HG02759 (cell line): ENCODE measurements around the gene NT5C2.
"Not testable (repeated sequence)": the region's sequence is repeated elsewhere in the genome, so short reads cannot be mapped to it uniquely, and the experiment has no call there.

Experiments used
- ATAC-seq: cut with Tn5 transposase; IDR thresholded peaks from one replicate; pipeline ENCODE4 v1.9.1; 2021; ENCODE audit warnings: mild to moderate bottlenecking, moderate library complexity; ENCODE audit not compliant: unreplicated experiment

The NT5C2 gene

DNA sequence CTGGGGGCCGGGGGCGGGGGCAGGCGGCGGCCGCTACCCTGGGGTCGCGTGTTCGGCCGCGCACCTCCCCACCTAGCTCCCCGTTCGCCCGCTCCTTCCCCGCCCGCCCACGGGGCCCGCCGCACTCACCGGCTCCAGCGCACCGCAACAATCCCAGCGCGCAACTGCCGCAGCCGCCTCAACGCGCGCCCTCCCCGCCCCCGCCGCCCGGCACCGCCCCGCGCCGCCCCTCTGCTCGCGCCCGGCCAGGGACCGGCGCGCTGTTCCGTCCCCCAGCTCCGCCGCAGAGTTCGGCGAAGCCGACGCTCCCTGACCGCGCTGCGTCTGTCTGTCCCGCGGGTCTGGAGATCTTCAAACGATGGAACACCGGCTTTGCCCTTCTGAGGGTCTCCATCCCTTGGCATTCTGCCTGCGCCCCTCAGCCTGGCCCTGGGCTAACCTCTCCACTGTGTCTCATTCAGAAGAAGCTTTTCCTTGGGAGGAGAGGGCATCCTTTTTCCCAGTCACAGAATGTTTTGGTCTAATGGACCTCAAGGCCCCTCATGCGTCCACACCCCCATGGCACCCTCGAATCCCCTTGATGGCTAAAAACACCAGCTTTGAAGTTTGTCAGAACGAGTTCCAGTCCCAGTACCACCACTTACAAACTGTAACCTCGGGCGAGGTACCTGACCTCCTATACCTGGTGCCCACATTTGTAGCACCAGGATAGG lies at the start of gene NT5C2:
Gene NT5C2 (minus strand): TSS at position 166 of the 713 bp plus-strand sequence. CDS start 18,314 bp downstream, outside the sequence.
- ATAC-seq, result peak; percentile 72

DNA sequence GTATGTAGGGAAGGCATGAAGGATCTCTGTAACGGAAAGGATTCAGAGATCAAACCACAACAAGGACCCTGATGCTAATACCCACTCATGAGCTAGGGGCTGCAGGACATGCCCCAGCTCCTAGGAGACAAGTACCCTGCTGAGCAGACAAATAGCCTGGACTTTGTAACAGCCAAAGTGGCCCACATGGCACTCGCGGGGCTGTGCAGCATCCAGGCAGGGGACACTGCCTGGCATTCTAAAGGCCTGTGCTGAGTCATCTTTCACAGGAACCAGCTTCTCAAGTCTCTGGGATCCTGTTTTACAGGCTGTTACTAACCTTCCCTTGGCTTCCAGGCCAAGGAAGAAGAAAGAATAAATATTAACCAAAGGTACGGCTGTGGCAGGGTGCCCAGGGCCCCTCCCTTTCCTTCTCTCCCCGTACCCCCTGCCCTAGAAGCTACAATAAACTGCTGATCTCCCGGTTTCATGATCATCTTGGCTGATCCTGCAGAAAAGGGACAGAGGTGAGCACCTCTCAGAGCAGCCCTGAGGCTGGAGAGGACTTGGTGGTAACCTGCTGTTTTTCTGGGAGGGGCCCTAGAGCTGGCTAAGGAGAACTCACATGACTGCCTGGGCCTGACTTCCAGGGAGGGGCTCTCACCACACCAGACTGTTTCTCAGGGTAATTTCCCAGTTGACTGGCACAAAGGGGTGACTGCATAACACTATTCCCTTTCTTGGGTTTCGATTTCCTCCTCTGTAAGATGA lies 48.4 kb upstream of the NT5C2 start:
- ATAC-seq, result no peak

DNA sequence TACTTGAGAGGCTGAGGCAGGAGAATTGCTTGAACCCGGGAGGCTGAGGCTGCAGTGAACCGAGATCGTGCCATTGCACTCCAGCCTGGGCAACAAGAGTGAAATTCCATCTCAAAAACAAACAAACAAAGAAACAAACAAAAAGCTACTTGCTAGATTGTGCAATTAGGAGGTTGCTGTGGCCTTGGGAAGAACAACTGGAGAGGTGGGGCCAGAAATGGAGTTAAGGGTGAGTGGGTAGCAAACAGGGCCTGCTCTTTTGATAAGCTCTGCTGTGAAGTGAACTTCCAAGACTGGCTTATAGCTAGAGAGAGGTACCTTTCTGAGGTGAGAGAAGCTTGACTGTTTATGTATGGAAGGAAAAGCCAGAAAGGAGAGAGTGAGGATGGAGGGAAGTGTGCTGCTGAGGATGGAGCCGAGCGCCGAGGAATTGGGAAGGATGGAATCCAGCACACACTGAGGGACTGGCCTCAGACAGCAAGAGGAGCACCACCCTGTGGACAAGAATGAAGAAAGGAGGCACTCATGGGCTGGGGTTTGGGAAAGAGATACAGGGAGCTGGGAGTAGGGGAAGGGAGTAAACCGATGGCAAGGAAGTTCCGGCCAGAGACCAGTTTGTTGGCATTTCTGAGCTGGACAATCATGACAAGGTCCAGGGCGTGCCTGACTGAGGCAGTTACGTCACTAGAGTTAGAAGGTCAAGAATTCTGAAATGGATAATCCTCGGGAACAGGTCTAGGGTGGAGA lies 45.6 kb upstream of the NT5C2 start:
- no peak for ATAC-seq

DNA sequence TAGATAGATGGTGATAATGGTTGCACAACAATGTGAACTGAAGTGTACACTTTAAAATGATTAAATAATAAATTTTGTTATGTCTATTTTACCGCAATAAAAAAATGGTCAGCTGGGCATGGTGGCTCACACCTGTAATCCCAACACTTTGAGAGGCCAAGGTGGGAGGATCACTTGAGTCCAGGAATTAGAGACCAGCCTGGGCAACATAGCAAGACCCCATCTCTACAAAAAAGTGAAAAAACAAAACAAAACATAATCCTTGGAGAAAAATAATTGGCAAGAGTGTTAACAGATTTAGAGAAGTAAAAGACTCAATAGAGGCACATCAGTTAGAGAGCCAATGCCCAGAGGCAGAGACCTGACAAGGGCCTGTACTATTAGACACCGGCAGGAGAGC lies 42.7 kb upstream of the NT5C2 start:
- ATAC-seq, result no peak

DNA sequence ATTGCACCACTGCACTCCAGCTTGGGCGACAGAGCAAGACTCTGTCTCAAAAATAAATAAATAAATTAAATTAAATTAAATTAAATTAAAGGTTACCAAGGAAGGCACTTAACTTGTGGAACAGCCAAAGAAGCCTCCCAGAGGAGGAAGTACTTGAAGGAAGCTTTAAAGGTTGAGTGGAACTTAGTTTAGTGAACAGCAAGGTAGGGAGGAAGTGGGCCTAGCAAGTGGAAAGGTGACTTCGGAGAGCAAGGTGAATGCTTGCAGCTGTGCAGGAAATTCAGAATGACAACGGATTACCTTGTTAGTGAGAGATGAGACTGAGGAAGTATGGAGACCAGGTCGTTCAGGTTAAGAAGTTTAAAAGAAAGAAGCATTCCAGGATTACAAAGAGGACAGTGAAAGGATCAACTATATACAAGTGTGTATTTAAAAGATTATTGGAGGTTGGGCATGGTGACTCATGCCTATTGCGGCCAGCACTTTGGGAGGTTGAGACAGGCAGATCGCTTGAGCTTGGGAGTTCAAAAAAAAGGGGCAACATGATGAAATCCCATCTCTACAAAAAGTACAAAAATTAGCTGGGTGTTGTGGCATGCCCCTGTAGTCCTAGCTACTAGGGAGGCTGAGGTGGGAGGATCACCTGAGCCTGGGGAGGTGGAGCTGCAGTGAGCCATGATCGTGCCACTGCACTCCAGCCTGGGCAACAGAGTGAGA lies 39.9 kb upstream of the NT5C2 start:
- no peak for ATAC-seq

DNA sequence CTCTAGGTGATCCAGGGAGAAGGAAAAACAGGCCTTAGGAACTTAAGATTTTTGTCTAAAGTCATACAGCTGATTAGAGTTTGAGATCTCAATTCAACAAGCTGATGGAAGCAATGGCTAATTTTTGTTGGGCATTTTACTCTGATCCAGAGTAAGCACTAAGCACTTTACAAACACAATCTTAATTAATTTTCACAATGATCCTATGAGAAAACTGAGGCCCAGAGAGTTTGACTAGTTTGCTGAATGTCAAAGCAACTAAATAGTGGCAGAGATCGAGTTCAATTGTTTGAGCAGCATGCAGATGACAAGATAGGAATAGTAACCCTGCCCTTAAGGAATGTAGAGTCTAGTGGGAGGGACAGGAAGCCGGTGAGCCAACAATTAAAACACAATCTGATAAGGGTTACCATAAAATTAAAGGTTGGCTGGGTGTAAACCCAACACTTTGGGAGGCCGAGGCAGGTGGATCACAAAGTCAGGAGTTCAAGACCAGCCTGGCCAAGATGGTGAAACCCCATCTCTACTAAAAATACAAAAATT lies 39.1 kb upstream of the NT5C2 start:
- ATAC-seq, result no peak

DNA sequence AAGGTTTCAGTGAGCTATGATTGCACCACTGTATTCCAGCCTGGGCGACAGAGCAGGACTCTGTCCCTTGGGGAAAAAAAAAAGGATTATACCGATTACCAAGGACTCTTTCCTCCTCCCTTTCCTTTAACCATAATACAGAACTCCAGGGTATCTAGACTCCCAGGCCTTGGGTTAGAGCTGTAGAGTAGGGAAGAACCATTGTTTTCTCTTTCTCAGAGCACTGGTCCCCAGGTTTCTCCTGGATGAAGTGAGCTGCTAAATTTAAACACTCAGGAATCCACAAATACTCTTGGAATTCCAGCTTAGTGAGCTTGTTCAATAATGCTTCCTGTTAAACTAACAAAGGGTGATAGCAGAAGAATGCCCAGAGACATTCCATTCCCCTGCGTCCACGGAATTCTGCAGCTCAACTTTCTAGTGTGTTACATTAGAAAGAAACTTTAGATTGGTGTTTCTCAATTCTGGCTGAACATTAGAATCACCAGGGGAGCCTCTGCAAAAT lies 38.0 kb upstream of the NT5C2 start:
- no peak for ATAC-seq

DNA sequence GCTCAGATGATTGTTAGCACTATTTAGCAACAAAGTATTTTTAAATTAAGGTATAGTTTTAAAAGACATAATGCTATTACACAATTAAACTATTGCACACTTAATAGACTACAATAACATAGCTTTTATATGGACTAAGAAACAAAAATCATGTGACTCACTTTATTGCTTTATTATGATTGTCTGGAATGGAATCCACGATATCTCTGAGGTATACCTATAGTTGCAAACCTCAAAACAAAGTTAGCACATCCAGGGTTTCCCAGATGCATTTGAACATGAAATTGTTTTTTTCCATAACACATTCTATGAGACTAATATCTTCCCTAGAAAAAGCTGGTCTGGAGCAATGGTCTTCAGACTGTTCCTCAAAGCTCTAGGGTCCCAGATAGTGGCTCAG lies 34.3 kb upstream of the NT5C2 start:
- ATAC-seq, result no peak

DNA sequence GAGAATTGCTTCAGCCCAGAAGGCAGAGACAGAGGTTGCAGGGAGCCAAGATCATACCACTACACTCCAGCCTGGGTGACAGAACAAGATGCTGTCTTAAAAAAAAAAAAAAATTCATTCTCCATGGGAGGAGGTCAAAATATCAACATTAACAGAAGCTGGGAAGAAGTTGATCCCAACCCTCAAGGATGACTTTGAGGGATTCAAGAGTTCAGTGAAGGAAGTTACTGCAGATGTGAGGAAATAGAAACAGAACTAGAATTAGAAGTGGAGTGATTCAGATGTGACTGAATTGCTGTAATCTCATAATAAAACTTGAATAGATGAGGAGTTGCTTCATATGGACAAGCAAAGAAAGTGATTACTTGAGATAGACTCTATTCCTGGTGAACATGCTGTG lies 32.9 kb upstream of the NT5C2 start:
- ATAC-seq, result no peak

DNA sequence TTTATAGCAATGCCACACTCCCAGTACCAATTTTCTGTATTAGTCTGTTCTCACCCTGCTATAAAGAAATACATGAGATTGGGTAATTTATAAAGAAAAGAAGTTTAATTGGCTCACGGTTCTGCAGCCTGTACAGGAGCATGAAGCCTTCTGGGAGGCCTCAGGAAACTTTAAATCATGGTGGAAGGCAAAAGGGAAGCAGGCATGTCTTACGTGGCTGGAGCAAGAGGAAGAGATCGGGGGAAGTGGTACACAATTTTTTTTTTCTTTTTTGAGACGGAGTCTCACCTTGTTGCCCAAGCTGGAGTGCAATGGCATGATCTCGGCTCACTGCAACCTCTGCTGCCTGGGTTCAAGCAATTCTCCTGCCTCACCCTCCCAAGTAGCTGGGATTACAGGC lies 31.6 kb upstream of the NT5C2 start:
- ATAC-seq, result not testable (repeated sequence)

DNA sequence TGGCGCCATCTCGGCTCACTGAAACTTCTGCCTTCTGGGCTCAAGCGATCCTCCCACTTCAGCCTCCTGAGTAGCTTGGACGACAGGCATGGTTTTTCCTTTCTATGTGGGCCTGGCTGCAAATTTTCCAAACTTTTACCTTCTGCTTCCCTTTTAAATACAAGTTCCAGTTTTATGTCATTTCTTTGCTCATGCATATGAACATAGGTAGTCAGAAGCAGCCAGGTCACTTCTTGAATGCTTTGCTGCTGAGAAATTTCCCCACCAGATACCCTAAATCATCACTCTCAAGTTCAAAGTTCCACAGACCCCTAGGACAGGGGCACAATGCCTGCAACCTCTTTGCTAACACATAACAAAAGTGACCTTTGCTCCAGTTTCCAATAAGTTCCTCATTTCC lies 31.1 kb upstream of the NT5C2 start:
- no peak for ATAC-seq

DNA sequence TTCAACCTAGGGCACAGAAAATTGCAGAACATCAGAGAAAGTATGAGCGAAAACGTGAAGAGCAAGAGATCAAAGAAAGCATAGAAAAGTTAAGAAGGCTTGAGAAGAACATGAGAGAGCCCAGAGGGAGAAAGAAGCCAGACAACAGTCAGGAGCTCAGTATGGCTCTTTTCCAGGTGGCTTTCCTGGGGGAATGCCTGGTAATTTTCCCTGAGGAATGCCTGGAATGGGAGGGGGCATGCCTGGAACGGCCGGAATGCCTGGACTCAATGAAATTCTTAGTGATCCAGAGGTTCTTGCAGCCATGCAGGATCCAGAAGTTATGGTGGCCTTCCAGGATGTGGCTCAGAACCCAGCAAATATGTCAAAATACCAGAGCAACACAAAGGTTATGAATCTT lies 23.3 kb upstream of the NT5C2 start:
- not testable (repeated sequence) for ATAC-seq

DNA sequence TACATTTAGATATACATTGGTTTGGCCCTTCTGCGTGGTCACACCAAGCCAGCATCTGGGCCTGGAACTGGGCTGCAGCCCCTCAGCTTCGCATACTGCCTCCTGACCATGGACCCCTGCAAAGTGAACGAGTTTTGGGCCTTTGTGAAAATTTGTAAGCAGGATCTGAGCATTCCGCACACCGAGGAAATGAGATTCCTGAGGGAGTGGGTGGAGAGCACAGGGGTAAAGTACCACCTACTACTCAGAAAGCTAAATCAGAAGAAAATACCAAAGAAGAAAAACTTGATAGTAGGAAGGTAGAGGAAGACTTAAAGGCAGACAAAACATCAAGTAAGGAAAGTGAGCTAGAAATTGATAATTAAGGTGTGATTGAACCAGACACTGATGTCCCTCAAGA lies 22.5 kb upstream of the NT5C2 start:
- no peak for ATAC-seq

DNA sequence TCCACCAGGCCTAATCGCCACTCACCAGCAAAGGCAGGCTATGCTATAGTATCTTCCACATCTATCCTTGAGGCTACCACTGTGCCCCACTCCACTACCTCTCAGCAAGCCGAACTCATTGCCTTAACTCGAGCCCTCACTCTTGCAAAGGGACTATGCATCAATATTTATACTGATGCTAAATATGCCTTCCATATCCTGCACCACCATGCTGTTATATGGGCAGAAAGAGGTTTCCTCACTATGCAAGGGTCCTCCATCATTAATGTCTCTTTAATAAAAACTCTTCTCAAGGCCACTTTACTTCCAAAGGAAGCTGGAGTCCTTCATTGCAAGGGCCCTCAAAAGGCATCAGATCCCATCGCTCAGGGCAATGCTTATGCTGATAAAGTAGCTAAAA lies 17.2 kb upstream of the NT5C2 start:
- not testable (repeated sequence) for ATAC-seq

DNA sequence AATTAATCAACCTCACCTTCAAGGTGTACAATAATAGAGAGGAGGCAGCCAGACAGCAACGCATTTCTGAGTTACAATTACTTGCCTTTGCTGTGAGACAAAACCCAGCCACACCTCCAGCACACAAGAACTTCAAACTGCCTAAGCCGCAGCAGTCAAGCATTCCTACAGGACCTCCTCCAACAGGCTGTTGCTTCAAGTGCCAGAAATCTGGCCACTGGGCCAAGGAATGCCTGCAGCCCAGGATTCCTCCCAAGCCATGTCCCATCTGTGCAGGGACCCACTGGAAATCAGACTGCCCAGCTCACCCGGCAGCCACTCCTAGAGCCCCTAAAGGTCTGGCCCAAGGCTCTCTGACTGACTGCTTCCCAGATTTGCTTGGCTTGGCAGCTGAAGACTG lies 14.6 kb upstream of the NT5C2 start:
- not testable (repeated sequence) for ATAC-seq

DNA sequence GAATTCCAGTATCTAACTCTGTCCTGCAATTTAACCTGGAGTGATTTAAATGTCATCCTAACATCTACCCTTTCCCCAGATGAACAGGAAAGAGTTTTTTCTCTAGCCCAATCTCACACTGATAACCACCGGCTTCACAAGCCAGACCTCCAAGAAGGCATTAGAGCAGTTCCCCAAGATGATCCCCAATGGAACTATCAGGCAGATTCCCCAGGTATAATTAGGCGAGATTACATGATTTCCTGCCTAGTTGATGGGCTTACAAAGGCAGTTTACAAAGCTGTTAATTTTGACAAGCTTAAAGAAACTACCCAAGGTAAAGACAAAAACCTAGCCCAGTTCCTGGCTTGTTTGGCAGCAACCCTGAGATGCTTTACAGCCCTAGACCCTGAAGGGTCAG lies 14.1 kb upstream of the NT5C2 start:
- ATAC-seq, result no peak

DNA sequence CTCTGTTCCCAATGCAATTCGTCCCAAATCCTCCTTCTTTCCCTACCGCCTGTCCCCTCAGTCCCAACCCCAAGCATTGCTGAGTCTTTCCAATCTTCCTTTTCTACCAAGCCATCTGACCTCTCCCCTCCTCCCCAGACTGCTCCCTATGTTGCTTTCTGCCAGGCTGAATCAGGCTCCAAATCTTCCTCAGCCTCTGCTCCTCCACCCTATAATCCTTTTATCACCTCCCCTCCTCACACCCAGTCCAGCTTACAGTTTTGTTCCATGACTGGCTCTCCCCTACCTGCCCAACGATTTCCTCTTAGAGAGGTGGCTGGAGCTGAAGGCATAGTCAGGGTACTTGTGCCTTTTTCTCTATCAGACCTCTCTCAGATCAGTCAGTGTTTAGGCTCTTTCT lies 13.6 kb upstream of the NT5C2 start:
- not testable (repeated sequence) for ATAC-seq

DNA sequence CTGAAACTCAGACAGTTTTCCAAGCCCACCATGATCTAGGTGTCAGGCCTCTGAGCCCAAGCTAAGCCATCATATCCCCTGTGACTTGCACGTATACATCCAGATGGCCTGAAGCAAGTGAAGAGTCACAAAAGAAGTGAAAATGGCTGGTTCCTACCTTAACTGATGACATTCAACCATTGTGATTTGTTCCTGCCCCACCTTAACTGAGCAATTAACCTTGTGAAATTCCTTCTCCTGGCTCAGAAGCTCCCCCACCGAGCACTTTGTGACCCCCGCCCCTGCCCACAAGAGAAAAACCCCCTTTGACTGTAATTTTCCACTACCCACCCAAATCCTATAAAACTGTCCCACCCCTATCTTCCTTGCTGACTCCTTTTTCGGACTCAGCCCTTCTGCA lies 12.3 kb upstream of the NT5C2 start:
- not testable (repeated sequence) for ATAC-seq

DNA sequence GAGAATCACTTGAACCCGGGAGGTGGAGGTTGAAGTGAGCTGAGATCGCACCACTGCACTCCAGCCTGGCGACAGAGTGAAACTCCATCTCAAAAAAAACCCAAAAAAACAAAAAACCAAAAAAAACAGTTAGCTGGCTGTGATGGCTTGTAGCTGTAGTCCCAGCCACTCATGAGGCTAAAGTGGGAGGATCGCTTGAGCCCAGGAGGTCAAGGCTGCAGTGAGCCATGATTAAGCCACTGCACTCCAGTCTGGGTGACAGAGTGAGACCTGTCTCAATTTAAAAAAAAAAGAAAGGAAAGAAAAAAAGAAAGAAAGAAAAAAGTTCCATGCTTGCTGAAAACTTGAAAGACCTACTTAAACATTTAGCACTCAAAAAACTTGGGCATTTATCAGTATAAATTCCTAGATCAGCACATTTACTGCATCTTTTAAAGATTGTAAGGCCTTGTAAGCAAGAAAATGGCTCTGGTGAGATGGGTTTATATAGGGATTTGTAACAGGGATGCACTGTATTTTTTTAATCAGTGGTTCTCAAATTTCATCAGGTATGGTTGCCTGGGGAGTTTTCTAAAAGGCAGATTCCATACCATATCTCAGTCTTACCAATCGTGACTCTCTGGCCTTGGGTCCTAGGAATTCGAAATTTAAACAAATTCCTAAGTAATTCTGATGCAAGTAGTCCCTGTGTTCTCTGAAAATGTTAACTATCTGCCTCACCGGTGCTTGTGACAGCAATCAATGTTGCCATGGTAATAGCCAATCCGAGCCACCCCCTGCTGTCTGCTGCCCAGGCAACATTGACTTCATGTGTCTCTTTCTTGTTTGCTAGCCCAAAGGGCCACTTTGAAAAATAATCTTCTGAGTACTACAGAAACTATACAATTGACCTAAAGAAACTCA lies 11.5 kb upstream of the NT5C2 start:
- no peak for ATAC-seq

DNA sequence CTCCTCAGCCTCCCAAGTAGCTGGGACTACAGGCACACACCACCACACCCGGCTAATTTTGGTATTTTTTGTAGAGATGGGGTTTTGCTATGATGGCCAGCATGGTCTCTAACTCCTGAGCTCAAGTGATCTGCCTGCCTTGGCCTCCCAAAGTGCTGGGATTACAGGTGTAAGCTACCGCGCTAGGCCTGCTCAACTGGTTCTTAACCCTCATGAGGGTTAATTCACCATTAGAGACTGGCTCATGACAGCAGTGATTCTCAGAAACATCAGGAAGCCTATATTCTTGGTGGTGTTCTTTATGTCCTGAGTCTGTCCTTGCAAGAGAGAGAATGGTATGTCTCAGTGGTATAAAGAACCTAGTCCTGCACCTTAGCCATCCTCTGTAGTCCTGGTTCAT lies 10.4 kb upstream of the NT5C2 start:
- ATAC-seq, result no peak
